Forelimb muscle (tissue), 1 donor: Measurements from ENCODE around the gene ZFP64. TPM values are rescaled to one million over a fixed set of nuclear protein-coding genes. Genes with fewer than 3 reads are reported as not detected.

Source experiments
- DNase-seq: peaks from one replicate; pipeline ENCODE4 v3.0.0-alpha.2; 2013; ENCODE audit warnings: low read depth
- polyA plus RNA-seq: library from polyadenylated mRNA; unstranded; fragments of 120-200 nt; gene quantifications from one replicate; pipeline ENCODE4 v1.2.1, GENCODE V29; 2013; ENCODE audit not compliant: insufficient read length

The ZFP64 gene
- polyA plus RNA-seq, 1 donor = 11.7 TPM

DNA sequence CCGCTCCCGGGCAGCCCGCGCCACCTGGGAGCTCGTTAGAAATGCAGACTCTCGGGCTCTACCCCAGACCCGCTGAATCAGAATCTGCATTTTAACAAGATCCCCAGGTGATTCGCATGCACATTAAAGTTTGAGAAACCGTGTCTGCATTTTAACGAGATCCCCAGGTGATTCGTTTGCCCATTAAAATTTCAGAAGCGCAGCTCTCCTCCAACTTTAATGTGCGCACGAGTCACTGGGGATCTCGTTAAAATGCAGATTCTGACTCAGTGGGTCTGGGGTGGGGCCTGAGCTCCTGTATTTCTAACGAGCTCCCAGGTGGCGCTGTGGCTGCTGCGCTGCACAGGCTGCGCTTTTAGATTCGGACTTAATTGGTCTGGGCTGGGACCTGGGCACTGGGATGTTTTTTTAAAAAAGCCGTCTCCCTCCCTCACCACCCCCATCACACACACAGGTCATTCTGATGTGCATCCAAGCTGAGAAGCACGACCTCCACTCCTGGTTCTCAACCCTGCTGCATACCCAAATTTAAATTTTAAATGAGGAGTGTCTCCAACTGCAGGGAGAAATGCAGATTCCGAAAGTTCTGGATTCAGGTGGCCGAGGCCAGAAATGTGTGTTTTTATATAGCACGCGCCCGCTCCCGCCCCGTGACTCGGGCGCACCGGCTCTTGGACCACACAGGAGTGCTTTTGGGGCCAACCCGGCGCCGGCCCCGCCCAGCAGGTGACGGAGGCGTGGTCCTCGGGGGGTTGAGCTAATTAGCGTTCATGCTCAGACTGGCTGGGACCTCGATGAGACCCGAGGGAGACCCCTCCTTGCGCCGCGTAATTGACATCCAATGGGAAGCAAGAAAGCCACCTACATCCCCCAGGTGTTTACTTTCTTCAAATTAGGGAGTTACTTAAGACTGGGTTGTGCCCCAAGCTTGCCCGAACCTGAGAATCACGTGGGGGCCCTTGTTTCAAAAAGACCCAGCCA is 85.8 kb downstream of the ZFP64 start:
- no peak for DNase-seq

DNA sequence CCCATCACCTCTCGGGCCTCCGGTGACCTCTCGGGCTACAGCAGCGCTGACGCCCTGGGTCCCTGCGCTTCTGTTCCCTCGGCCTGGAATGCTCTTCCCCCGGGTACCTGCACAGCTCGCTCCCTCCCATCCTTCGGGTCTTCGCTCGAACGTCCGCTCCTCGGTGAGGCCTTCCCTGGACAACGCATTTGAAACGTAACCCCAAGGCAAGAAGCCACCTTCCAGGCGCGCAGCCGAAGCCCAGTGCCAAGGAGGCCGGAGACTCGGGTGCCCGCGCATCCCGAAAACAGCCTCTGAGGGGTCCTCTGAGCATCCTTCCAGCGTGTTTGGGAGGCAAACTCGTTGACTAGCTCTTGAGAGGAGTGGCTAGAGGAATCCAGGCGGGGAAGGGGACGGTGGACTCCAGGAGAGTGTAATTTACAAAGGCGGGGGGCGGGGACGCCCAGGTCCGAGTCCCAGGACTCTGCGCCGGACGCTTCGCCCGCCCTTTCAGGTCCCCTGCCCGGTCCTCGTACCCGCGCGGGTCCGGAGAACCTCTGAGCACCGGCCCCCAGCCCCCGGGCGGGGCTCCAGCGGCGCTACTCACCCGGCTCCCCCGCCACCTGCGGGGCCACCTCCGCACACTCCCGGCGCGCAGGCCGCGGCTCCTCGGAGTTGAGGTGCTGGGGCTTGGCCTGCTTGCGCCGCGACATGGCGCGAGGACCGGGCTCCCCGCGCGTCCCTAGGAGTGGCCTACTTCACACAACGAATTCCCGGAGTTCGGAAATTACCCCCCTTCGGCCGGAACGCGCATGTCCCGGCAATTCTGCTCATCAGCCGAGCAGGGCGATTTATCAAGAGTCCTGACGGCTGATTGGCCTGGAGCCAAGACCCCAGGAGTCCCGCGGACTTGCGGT is 86.8 kb downstream of the ZFP64 start:
- DNase-seq = no peak

DNA sequence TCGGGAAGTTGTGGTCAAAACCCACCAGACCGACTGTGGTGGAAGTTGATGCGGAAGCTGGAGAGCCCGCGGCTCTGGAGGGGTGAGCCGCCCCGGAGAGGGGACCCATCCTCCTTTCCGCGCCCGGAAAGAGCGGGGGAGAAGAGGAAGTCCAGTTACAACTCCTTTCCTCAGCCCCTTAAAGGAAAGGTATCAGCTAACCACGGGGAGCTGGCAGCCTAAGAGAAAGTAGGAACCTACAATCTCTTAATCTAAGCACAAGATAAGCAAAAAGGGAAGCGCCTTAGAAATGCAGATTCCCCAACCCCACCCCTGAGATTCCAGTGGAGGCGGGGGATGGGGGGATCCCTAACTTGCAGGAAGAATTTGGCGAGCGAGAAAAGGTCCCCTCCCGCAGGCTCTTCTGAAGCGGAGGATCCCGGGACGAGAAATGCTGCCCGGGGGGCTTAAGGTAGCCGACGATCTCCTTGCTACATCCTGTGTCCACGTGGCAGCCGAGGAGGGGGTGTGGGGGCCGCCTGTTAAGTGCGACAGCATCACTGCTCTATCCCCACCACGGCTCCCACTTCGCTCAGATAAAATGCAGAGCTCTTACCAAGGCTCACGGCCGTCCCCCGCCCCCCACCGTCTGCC is 87.5 kb downstream of the ZFP64 start:
- no peak for DNase-seq

DNA sequence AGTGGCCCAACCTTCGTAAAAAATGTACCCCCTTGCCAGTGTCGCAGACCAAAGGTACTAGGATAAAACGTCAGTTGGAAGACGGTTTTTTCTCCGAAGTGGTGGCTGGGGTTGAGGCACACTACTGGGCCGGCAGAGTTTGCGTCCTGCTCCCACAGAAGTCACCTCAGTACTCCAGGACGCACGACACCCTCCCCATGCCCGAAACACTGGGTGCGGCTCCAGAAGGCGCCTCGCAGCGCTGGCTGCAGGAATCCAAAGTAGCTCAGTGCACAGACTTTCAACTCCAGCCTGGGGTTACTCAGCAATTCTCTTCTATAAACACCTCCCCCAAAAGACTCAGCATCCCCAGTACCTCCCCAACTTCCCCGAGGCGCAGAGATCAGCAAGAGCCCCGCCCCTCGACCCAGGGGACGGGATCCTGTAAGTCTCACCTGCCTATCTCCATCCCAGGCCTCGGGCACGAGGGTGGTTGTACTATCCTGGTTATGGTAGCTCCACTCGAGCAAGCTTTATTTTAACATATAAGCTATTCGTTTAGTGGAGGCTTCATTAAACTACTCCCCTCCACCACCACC is 88.2 kb downstream of the ZFP64 start:
- DNase-seq = no peak

DNA sequence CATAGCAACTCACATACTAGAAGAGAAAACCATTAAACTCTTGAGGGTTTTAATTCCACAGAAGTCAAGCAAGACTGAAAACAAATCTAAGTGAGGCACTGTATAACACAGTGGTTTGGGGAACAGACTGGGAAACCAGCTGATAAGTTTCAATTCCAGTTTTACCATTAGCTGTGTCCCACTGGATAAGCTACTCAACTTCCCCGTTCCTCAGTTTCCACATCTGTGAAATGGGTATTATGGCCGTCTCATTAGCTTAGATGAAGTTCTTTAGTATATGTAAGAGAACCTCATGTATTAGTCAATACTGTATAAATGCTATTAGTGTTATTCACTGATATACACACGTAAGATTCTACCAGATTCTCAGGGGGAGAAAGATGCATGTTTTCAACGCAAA is 89.0 kb downstream of the ZFP64 start:
- no peak for DNase-seq

DNA sequence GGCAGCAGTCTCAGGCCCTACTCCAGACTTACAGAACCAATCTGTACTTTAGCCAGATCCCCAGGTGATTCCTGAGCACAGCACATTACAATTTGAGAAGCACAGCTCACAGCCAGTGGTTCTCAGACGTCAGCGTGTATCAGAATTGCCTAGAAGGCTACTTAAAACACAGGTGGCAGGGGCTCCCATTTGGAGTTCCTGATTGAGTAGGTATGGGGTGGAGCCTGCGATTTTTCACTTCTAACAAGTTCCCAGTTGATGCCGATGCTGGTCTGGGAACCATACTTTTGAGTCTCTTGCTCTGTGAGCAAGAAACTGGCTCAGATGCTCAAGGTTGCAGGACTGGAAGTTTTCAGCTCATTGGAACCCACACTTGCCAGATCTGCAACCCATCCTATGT is 89.5 kb downstream of the ZFP64 start:
- DNase-seq = no peak
